T-helper 17 cell (primary cell): Measurements from ENCODE around the gene SMAD3. TPM values are rescaled to one million over a fixed set of nuclear protein-coding genes. Genes with fewer than 3 reads are reported as not detected.
"Not testable (repeated sequence)": the region's sequence is repeated elsewhere in the genome, so short reads cannot be mapped to it uniquely, and the experiment has no call there.

Source experiments
- ATAC-seq: fragments of 150-1000 bp; cut with Tn5 transposase; 2 replicates; pipeline ENCODE4 v1.10.0; 2021; ENCODE audit warnings: mild to moderate bottlenecking, moderate library complexity
- DNase-seq, 3 donors: peaks; one replicate each; pipeline versions ENCODE4 v3.0.0 to v3.0.0-alpha.2; 2020 to 2021
- H3K9me3 ChIP-seq: one replicate; pipeline ENCODE4 v1.7.0; 2013; ENCODE audit warnings: low read length, mild to moderate bottlenecking; ENCODE audit not compliant: control insufficient read depth, poor library complexity, severe bottlenecking
- H3K27ac Mint-ChIP-seq: one replicate; pipeline ENCODE4 v1.8.0; 2022; ENCODE audit warnings: mild to moderate bottlenecking, moderate library complexity, mixed read lengths
- H3K27me3 Mint-ChIP-seq: one replicate; pipeline ENCODE4 v1.8.0; 2022; ENCODE audit warnings: mixed read lengths
- H3K36me3 Mint-ChIP-seq: one replicate; pipeline ENCODE4 v1.8.0; 2022; ENCODE audit warnings: low read depth, mixed read lengths
- H3K4me1 Mint-ChIP-seq: one replicate; pipeline ENCODE4 v1.8.0; 2022; ENCODE audit warnings: mild to moderate bottlenecking, mixed read lengths
- H3K4me3 Mint-ChIP-seq: one replicate; pipeline ENCODE4 v1.8.0; 2022; ENCODE audit warnings: mild to moderate bottlenecking, moderate library complexity, mixed read lengths
- total RNA-seq, 4 donors: library from RNA in 2 of 4; stranded (reverse) in 2 of 4; gene quantifications; one replicate each; pipeline ENCODE4 v1.2.3 and lab custom pipeline; 2022 to 2026

Gene SMAD3
- total RNA-seq, 2 donors from 2014 or later: 79.8 to 82.9 TPM

DNA sequence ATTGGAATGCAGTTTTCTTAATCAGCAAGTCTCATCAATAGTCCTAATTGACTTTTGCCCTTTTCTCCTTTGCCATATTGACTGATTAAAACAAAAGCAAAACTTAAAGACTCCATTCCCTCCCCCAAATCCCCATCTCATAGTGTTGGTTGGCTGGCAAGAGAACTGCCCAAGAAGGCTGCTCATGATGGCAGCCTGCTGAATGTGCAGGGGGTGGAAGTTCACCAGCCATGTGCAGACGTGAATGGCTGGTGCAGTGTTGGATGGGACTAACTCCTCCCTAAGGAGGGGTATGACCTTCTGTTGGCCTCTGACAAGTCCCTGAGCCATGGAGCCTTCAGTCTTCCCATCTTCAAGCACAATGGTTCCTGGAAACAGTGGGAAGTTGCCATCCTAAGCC is 7.0 kb downstream of the SMAD3 start:
- Mint-ChIP-seq H3K4me1 (peaks cover 69% of the 10 kb centered on the region), H3K36me3 (no peaks in the 10 kb centered on the region), H3K4me3 (peak overlapping the region; percentile 74), H3K27ac (peak overlapping the region; percentile 86), H3K27me3 (no peaks in the 10 kb centered on the region)
- no peak for DNase-seq
- H3K9me3 ChIP-seq: no peaks in the 10 kb centered on the region
- no peak for ATAC-seq

DNA sequence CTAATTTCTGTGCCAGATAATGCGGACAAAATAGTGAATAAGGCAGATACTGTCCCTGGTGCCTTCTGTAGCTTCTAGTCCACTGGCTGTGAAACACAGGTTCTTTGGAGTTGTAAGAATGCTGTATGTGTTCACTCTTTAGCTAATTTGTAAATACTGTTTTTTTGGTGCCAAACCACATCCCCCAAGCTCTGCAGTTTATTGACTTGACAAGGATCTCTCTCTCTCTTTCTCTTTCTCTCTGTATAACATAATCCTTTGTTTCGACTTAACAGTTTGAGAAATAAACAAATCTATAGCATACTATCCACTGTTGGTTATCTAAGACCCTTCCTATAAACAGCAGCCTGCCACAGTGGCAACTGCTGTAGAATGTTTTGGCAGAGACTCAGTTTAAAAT is 7.6 kb downstream of the SMAD3 start:
- peaks cover 69% of the 10 kb centered on the region for H3K4me1 Mint-ChIP-seq
- H3K36me3 Mint-ChIP-seq: no peaks in the 10 kb centered on the region
- H3K4me3 Mint-ChIP-seq: peak overlapping the region; percentile 74
- H3K9me3 ChIP-seq: no peaks in the 10 kb centered on the region
- no peaks in the 10 kb centered on the region for H3K27me3 Mint-ChIP-seq
- ATAC-seq (peak; percentile 30), DNase-seq (no peak)
- H3K27ac Mint-ChIP-seq: peak overlapping the region; percentile 86

DNA sequence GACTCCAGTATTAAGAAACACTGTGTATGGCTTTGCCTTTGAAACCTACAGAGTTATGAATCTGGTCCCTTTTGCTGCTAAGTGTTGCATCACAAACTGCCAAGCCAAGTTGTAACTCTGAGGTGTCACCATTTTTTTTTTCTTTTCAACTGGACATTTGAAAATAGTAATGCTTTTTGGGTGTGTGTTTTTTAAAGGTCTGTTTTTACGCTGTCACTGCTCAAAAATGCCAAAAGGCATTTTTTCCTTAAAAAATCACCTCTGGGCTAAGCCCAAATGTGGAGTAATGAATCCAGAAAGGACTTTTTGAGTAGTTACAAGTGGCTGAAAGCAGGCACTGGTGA is 9.5 kb downstream of the SMAD3 start:
- Mint-ChIP-seq H3K27me3 (no peaks in the 10 kb centered on the region), H3K4me3 (peak overlapping the region; percentile 36), H3K36me3 (no peaks in the 10 kb centered on the region), H3K27ac (peak overlapping the region; percentile 86), H3K4me1 (peaks cover 69% of the 10 kb centered on the region)
- DNase-seq (no peak), ATAC-seq (no peak)
- no peaks in the 10 kb centered on the region for H3K9me3 ChIP-seq

DNA sequence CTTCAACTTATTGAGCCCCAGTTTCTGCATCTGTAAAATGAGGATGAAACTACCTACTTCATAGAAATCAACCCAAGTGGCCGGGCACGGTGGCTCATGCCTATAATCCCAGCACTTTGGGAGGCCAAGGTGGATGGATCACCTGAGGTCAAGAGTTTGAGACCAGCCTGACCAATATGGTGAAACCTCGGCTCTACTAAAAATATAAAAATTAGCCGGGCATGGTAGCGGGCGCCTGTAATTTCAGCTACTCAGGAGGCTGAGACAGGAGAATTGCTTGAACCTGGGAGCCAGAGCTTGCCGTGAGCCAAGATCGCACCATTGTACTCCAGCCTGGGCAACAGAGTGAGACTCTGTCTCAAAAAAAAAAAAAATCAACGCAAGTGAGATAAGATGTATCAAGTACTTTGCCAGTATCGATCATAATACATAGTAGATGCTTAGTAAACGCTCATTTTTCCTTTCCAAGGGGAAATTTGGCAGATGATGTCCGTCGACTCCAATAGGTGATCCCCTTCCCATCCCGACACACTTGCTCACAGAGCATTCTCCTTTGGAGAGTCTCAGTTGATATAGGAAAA is 10.2 kb downstream of the SMAD3 start:
- not testable (repeated sequence) for ATAC-seq, H3K27me3 Mint-ChIP-seq, H3K36me3 Mint-ChIP-seq

DNA sequence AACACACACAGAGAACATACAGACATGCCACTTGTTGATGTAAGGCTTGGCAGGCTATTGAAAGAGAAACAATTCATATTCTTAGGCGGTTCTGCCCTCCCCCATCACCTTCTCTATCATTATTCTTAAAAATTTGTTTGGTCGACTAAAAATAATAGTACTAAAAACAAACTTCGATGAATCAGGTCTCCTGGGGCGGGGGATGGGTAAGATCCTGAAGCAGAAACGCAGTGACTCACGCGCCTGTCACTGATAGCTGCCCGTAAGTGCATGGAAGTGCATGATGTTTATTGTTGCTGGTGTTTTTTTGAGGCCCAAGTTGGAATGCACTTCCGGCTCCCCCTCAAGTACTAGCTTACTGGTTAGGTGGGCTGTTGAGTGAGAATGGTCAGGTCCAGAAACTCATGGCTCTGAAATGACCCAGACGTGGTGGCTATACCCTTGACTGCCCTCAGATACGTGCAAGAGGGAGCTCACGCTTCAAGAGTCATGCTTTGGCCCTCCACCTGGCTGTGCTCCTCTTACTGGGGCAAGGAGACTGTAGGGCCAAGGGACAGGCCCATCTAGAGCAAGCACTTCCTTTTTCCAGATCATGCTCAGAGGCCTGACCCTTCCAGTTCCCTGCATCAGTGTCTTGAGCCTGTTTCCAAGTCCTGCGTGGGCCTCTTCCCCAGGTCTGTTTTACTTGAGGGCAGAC is 10.9 kb downstream of the SMAD3 start:
- no peak for ATAC-seq
- no peaks in the 10 kb centered on the region for H3K27me3 Mint-ChIP-seq
- peak overlapping the region; percentile 97 for H3K27ac Mint-ChIP-seq
- peaks cover 69% of the 10 kb centered on the region for H3K4me1 Mint-ChIP-seq
- no peaks in the 10 kb centered on the region for H3K36me3 Mint-ChIP-seq
- H3K9me3 ChIP-seq: no peaks in the 10 kb centered on the region
- no peak for DNase-seq
- peak overlapping the region; percentile 19 for H3K4me3 Mint-ChIP-seq

More for the DNA sequence above, 10.2 kb downstream of the SMAD3 start:
- Mint-ChIP-seq H3K4me1 (peaks cover 69% of the 10 kb centered on the region), H3K27ac (peak overlapping the region; percentile 97)
- H3K4me3 Mint-ChIP-seq, DNase-seq, H3K9me3 ChIP-seq: not testable (repeated sequence)

DNA sequence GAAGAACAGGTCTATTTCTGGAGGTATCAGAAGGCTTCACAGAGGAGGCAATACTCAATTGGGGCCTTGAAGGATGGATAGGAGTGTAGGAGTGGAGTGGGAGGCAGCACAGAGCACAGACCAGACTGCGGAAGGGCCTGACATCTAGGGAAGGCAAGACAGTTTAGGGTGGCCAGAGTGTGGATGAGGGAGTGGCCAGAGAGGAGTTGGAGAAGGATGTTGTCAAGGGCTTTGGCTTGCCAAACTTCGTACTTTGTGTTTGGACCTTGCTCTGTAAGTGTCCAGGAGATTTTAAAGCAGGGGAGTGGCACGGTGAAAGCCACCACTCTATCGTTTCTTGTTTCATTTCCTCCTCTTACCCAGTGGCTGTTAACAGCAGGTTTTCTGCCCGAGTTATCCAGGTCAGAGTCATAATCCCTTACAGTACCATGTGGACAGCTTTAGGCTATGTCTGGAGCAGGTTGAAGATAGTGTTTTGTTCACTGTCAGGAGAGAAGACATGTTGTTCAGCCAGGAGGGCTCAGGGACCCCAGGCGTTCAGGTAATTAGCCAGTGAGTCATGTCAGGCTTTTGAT is 12.3 kb downstream of the SMAD3 start:
- Mint-ChIP-seq H3K27me3 (no peaks in the 10 kb centered on the region), H3K4me1 (peaks cover 72% of the 10 kb centered on the region), H3K4me3 (peak overlapping the region; percentile 89), H3K27ac (peak overlapping the region; percentile 97), H3K36me3 (no peaks in the 10 kb centered on the region)
- H3K9me3 ChIP-seq: no peaks in the 10 kb centered on the region
- ATAC-seq (no peak), DNase-seq (no peak)

DNA sequence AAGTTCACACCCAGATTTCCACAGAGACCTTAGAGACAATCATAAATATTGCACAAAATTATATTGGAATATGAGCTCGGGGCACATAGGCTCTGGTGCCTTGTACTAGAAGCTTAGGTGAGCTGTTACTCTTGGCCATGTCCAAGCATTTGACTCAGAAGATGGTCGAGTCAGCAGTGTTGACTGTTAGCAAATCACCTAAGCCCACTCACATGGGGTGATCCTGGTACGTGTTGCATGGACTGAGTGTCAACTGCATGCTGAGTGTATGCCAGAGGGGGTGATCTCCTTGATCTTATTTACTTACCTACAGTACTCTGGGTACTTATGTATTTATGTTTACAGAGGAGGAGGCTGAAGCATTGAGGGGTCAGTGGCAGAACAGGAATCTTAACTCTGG is 14.0 kb downstream of the SMAD3 start:
- peak overlapping the region; percentile 99 for H3K27ac Mint-ChIP-seq
- H3K4me1 Mint-ChIP-seq: peaks cover 74% of the 10 kb centered on the region
- ATAC-seq (no peak), DNase-seq (no peak)
- H3K36me3 Mint-ChIP-seq: no peaks in the 10 kb centered on the region
- no peaks in the 10 kb centered on the region for H3K9me3 ChIP-seq
- H3K4me3 Mint-ChIP-seq: no peak overlapping the region
- no peaks in the 10 kb centered on the region for H3K27me3 Mint-ChIP-seq

DNA sequence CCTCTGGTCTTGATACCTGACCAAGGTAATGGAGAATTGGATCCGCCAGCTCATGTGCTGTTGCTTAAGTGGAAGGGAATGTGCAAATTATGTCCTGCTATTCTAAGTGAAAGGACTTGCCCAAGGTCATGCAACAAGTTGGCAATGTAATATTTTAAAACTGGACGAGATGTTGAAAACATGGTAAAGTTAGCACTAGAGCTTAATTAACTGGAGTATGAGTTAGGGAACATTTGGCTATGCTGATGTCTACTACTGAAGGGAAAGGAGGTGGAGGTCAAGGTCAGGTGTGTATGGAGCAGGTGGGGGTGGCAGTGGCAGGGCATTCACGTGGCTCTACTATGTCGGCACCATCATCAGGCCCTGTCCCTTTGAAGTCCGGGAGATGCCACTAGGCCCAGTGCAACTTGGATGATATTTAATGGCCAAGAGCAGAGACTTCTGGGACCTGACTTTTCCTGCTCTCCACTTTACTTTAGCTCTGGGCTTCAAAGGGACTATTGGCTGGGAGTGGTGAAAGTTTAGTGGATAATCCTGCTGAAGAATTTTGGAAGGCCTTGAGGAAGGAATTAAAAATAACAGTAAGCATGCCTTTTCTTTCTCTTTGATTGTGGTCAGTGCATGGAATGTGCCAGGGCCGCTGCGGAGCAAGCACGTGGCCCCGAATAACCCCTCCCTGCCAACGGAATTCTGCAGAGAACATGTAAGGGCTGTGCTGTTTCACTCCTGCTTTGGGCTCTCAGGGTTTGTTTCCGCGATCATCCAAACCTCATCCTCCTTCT is 14.9 kb downstream of the SMAD3 start:
- no peaks in the 10 kb centered on the region for H3K9me3 ChIP-seq
- peak overlapping the region; percentile 49 for H3K4me3 Mint-ChIP-seq
- H3K27ac Mint-ChIP-seq: peak overlapping the region; percentile 99
- H3K27me3 Mint-ChIP-seq: no peaks in the 10 kb centered on the region
- ATAC-seq: no peak
- no peaks in the 10 kb centered on the region for H3K36me3 Mint-ChIP-seq
- H3K4me1 Mint-ChIP-seq: peaks cover 74% of the 10 kb centered on the region
- no peak for DNase-seq

DNA sequence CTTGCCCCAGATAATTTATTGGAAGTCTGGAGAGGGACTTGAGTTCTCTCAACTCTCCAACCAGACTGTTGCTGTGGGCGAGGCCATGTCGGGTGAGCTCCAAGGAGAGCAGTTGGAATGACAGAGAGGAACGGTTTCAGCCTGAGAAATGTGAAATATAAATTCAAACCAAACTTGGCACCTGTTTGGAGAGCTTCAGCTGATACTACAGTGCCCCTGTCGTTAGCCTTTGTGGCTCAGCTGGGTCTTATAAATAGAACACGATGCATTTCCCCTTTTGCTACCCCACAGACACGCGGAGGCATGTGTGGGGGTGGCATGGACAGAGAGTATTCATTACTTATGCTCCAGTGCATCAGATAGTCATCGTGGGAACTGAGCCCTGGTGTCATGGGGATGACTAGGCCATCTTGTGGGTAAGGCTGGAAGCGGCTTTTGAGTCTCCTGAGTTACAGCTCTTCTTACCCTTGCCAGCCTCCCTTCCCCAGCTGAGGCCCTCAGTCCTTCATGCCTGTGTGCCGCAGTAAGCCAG is 15.6 kb downstream of the SMAD3 start:
- no peaks in the 10 kb centered on the region for H3K36me3 Mint-ChIP-seq

DNA sequence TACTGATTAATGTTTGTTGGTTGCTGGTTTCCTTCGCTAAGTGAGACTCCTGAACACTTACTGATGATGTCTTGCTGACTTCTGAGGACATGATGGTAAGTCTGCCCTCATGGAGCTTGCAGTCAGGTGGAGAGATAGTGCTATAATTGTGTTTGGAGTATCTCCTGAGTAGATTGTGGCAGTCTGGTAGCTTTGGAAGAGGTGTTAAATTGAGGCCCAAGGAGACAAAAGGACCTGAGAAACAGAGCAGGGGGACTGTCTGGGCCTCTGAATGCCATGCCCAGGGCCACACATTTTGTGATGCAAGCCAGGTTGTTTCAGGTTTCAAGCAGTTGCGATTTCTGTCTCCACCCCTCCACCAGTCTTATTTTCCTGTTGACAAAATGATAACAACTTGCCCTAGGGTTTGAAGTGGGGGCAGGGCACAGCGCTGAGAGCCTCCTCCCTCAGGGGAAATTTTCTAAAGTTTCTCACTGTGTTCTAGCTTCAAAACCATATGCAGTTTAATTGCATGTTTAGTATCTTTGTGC is 16.7 kb downstream of the SMAD3 start:
- Mint-ChIP-seq H3K4me3 (peak overlapping the region; percentile 84), H3K27ac (peak overlapping the region; percentile 99), H3K27me3 (no peaks in the 10 kb centered on the region), H3K36me3 (peaks cover 2% of the 10 kb centered on the region), H3K4me1 (peaks cover 78% of the 10 kb centered on the region)
- ATAC-seq: peak; percentile 82
- DNase-seq: peak in 2 of 3 donors; percentile 44 to 57
- no peaks in the 10 kb centered on the region for H3K9me3 ChIP-seq

More for the DNA sequence above, 15.6 kb downstream of the SMAD3 start:
- Mint-ChIP-seq H3K27me3 (no peaks in the 10 kb centered on the region), H3K4me1 (peaks cover 74% of the 10 kb centered on the region), H3K4me3 (peak overlapping the region; percentile 36), H3K27ac (peak overlapping the region; percentile 99)
- ATAC-seq (peak; percentile 53), DNase-seq (no peak)
- H3K9me3 ChIP-seq: no peaks in the 10 kb centered on the region

DNA sequence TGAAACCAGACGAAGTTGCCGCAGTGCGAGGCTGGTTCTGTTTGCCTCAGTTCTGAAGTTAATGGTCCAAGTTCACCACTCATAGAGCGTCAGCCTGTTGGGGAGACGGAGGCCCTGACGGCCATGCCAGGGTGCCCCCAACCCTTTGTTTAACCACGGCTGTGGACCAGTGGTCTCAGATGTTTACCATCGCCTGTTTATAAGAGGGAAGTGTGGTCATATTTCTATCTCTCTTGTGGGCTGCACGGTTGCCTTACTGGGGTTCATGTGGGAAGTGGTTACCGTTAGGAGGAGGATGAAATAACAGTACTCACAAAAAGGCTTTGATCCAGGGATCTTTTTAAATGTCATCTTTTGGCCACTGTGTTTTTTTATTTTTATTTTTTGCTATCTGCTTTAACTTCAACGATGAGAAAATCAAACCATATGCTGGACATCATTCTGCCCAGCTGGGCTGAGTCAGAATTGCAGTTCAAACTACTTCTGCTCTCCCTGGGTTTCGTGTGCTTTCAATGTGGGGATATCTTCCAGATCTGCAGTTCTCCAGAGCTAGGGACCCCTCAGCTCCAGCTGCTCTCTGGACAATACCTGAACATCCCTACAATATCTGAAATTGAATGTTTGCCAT is 17.8 kb downstream of the SMAD3 start:
- no peaks in the 10 kb centered on the region for H3K9me3 ChIP-seq
- Mint-ChIP-seq H3K36me3 (peaks cover 2% of the 10 kb centered on the region), H3K27me3 (no peaks in the 10 kb centered on the region), H3K4me1 (peaks cover 77% of the 10 kb centered on the region), H3K27ac (peak overlapping the region; percentile 99), H3K4me3 (peak overlapping the region; percentile 84)
- ATAC-seq (peak; percentile 29), DNase-seq (no peak)

DNA sequence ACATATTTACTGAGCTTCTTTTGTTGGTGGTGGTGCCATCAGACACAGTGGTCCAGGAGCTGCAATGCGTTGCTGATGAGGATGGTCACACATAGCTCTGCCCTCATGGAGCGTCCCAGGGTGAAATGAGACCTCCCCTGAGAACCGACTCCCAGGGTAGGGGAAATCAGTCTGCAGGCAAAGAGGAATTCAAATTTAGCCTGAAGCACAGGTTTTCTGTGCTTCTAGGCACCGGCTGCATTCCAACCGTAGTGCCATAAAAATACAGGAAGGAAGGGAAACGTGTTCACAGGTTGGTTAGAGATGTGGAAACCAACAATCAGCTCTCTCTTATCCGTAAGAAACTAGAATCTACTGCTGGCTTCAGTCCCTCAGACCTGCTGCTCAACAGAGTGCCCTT is 19.2 kb downstream of the SMAD3 start:
- Mint-ChIP-seq H3K4me1 (peaks cover 81% of the 10 kb centered on the region), H3K27me3 (no peaks in the 10 kb centered on the region), H3K27ac (peak overlapping the region; percentile 99), H3K4me3 (peak overlapping the region; percentile 84), H3K36me3 (peaks cover 2% of the 10 kb centered on the region)
- DNase-seq (no peak), ATAC-seq (no peak)
- H3K9me3 ChIP-seq: no peaks in the 10 kb centered on the region
